Heart left ventricle (tissue), 13 donors: ENCODE data around the gene CST4.

Experiments used
- CTCF ChIP-seq, 12 donors: fragments of 200-600 bp; sonication (generic) in 4 of 12; IDR thresholded peaks; one replicate each; pipeline versions ENCODE4 v1.5.0 to v1.8.0; 2018 to 2022; ENCODE audit warnings: antibody characterized with exemption in 12 of 12, mild to moderate bottlenecking in 5 of 12
- POLR2A ChIP-seq, 2 donors: fragments of 450-650 bp; IDR thresholded peaks; one replicate each; pipeline ENCODE4 v1.6.1; 2017; ENCODE audit warnings: antibody characterized with exemption in 2 of 2, mild to moderate bottlenecking in 2 of 2, moderate library complexity in 2 of 2
- donor health status: ischemic (EF 13 %, LVEDD 7.1; RV severe dilation, severe dysfunction).
- donor health status: DM: no; HTN: yes; CAD: no.
- donor health status: DM: no; HTN: no; CAD: no.
- donor health status: ischemic (EF 25% LVEDD 6.9; RV normal size, moderate dysfunction).
- donor health status: ischemic (EF 25% LVEDD 5.7; RV mildly dilated, moderate dysfunction).
- donor health status: ischemic (EF 35%, LVEDD 5.7; RV mildly dilated, moderate dysfunction).
- donor health status: nonischemic (EF 11% LVEDD 7.7; RV severe dilation, severe dysfunction).
- donor health status: DM: yes; HTN: yes; CAD: no.
- donor health status: PGD.
- donor health status: ischemic (EF 29% LVEDD 5.4; RV normal size, mild dysfunction).
- donor health status: nonischemic (EF 23%, LVEDD 6.1; RV moderate dilation, normal function).

GRCh38 chr20:23686046-23686750 lies 2.6 kb downstream of the CST4 start:
- TF ChIP-seq CTCF (IDR thresholded peaks at IDR 0.05) (no peak), POLR2A (IDR thresholded peaks at IDR 0.05) (no peak)
